ENCODE measurements around the gene SEC16A.
"Not testable (repeated sequence)": the region's sequence is repeated elsewhere in the genome, so short reads cannot be mapped to it uniquely, and the experiment has no call there.

The SEC16A gene

GRCh38 chr9:136429075-136429628 is 53.7 kb downstream of the SEC16A start:
- FAIRE-seq (no peak), DNase-seq (ENCODE audit: extremely low spot score, insufficient read length, low read depth) (no peak)

GRCh38 chr9:136426787-136427186 is 56.1 kb downstream of the SEC16A start:
- DNase-seq (ENCODE audit: extremely low spot score, insufficient read length, low read depth): no peak
- no peak for FAIRE-seq

GRCh38 chr9:136425367-136425766 is 57.5 kb downstream of the SEC16A start:
- not testable (repeated sequence) for DNase-seq (ENCODE audit: extremely low spot score, insufficient read length, low read depth); FAIRE-seq

GRCh38 chr9:136424750-136425362 is 58.0 kb downstream of the SEC16A start:
- no peak for DNase-seq (ENCODE audit: extremely low spot score, insufficient read length, low read depth)
- FAIRE-seq: no peak

- FAIRE-seq (no peak), DNase-seq (ENCODE audit: extremely low spot score, insufficient read length, low read depth) (no peak)
Observed at GRCh38 chr9:136423432-136424146, 59.3 kb downstream of the SEC16A start.

GRCh38 chr9:136422876-136423275 is 60.0 kb downstream of the SEC16A start:
- DNase-seq (ENCODE audit: extremely low spot score, insufficient read length, low read depth) (no peak), FAIRE-seq (no peak)

GRCh38 chr9:136421791-136422190 is 61.0 kb downstream of the SEC16A start:
- DNase-seq (ENCODE audit: extremely low spot score, insufficient read length, low read depth): no peak
- FAIRE-seq: no peak

- DNase-seq (ENCODE audit: extremely low spot score, insufficient read length, low read depth) (no peak), FAIRE-seq (no peak)
Observed at GRCh38 chr9:136419092-136419420, 63.8 kb downstream of the SEC16A start.

GRCh38 chr9:136418182-136419091 is 64.4 kb downstream of the SEC16A start:
- no peak for FAIRE-seq
- DNase-seq (ENCODE audit: extremely low spot score, insufficient read length, low read depth): no peak

- FAIRE-seq (no peak), DNase-seq (ENCODE audit: extremely low spot score, insufficient read length, low read depth) (no peak)
Observed at GRCh38 chr9:136416914-136417313, 65.9 kb downstream of the SEC16A start.

- FAIRE-seq (no peak), DNase-seq (ENCODE audit: extremely low spot score, insufficient read length, low read depth) (no peak)
Observed at GRCh38 chr9:136416427-136416826, 66.4 kb downstream of the SEC16A start.

- FAIRE-seq (no peak), DNase-seq (ENCODE audit: extremely low spot score, insufficient read length, low read depth) (no peak)
Observed at GRCh38 chr9:136412962-136413361, 69.9 kb downstream of the SEC16A start.

- FAIRE-seq: no peak
- DNase-seq (ENCODE audit: extremely low spot score, insufficient read length, low read depth): no peak
Observed at GRCh38 chr9:136411378-136411777, 71.5 kb downstream of the SEC16A start.

- FAIRE-seq: peak; percentile 95
Observed at GRCh38 chr9:136410500-136411287, 72.1 kb downstream of the SEC16A start, which contains the start of the genes ENTR1 and PMPCA. Gene ENTR1, minus strand, starts transcription at chr9:136410614. Its CDS starts 217 bp downstream, at chr9:136410397. Gene PMPCA, plus strand, starts transcription at chr9:136410658. Its CDS starts 11 bp downstream, at chr9:136410669.

GRCh38 chr9:136409557-136410455 is 73.0 kb downstream of the SEC16A start:
- no peak for FAIRE-seq
- DNase-seq (ENCODE audit: extremely low spot score, insufficient read length, low read depth): peak; percentile 23

More at GRCh38 chr9:136410500-136411287, 72.1 kb downstream of the SEC16A start, which contains the start of the genes ENTR1 and PMPCA:
- DNase-seq (ENCODE audit: extremely low spot score, insufficient read length, low read depth): peak; percentile 98

GRCh38 chr9:136407911-136408310 is 74.9 kb downstream of the SEC16A start:
- no peak for FAIRE-seq
- DNase-seq (ENCODE audit: extremely low spot score, insufficient read length, low read depth): no peak

- DNase-seq (ENCODE audit: extremely low spot score, insufficient read length, low read depth); FAIRE-seq: not testable (repeated sequence)
Observed at GRCh38 chr9:136407061-136407460, 75.8 kb downstream of the SEC16A start.

- not testable (repeated sequence) for DNase-seq (ENCODE audit: extremely low spot score, insufficient read length, low read depth); FAIRE-seq
Observed at GRCh38 chr9:136405904-136406303, 76.9 kb downstream of the SEC16A start.

Data from GM18507 (cell line).